RWPE2 (cell line): ENCODE data around the gene CD163L1.

Source experiments
- ATAC-seq: fragments of 200-7000 bp; cut with Tn5 transposase; 3 replicates; pipeline ENCODE4 v1.9.1; 2021; ENCODE audit warnings: low read depth
- DNase-seq: peaks from one replicate; pipeline ENCODE4 v3.0.0-alpha.2; 2020; ENCODE audit warnings: low spot score
- H3K27ac ChIP-seq: fragments of 450-650 bp; 2 replicates; pipeline ENCODE4 v1.5.1; 2017; ENCODE audit warnings: mild to moderate bottlenecking; ENCODE audit not compliant: poor library complexity, severe bottlenecking
- H3K27me3 ChIP-seq: fragments of 250-450 bp; sonication (Bioruptor Pico); 2 replicates; pipeline ENCODE4 v1.5.1; 2021; ENCODE audit warnings: mild to moderate bottlenecking, moderate library complexity; ENCODE audit not compliant: insufficient read depth, poor library complexity, severe bottlenecking
- H3K36me3 ChIP-seq: fragments of 250-450 bp; sonication (Bioruptor Pico); 2 replicates; pipeline ENCODE4 v1.5.1; 2020; ENCODE audit warnings: low read depth, mild to moderate bottlenecking, moderate library complexity
- H3K4me1 ChIP-seq: fragments of 250-450 bp; sonication (Bioruptor Pico); 2 replicates; pipeline ENCODE4 v1.5.1; 2021; ENCODE audit warnings: mild to moderate bottlenecking, moderate library complexity; ENCODE audit not compliant: insufficient read depth, poor library complexity, severe bottlenecking
- H3K4me3 ChIP-seq: fragments of 250-450 bp; sonication (Bioruptor Pico); 2 replicates; pipeline ENCODE4 v1.5.1; 2021; ENCODE audit warnings: mild to moderate bottlenecking, moderate library complexity; ENCODE audit not compliant: severe bottlenecking
- H3K9me3 ChIP-seq: fragments of 250-450 bp; sonication (Bioruptor Pico); 2 replicates; pipeline ENCODE4 v1.5.1; 2021; ENCODE audit warnings: mild to moderate bottlenecking, moderate library complexity; ENCODE audit not compliant: severe bottlenecking
- CTCF ChIP-seq: fragments of 450-650 bp; IDR thresholded peaks from one replicate; pipeline ENCODE4 v1.5.1; 2017; ENCODE audit warnings: mild to moderate bottlenecking, moderate library complexity; ENCODE audit not compliant: poor library complexity, severe bottlenecking

The CD163L1 gene

GRCh38 chr12:7479771-7480170, 35.8 kb upstream of the CD163L1 start:
- no peak for DNase-seq

DNA sequence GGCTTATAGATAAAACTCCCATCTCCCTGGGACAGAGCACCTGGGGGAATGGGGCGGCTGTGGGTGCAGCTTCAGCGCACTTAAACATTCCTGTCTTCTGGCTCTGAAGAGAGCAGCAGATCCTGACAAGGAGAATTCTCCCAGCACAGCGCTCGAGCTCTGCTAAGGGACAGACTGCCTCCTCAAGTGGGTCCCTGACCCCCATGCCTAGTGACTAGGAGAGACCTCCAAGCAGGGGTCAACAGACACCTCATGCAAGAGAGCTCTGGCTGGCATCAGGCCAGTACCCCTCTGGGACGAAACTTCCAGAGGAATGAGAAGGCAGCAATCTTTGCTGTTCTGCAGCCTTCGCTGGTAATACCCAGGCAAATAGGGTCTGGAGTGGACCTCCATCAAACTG, 28.1 kb upstream of the CD163L1 start:
- ATAC-seq = no peak
- H3K27me3 ChIP-seq = no peaks in the 10 kb centered on the region
- TF ChIP-seq CTCF = no peak
- no peak overlapping the region for H3K27ac ChIP-seq
- no peaks in the 10 kb centered on the region for H3K4me1 ChIP-seq
- no peaks in the 10 kb centered on the region for H3K9me3 ChIP-seq
- H3K36me3 ChIP-seq = no peaks in the 10 kb centered on the region
- no peak for DNase-seq
- H3K4me3 ChIP-seq = no peak overlapping the region

More at GRCh38 chr12:7479771-7480170, 35.8 kb upstream of the CD163L1 start:
- ATAC-seq = no peak
- no peaks in the 10 kb centered on the region for H3K36me3 ChIP-seq
- H3K9me3 ChIP-seq = no peaks in the 10 kb centered on the region
- TF ChIP-seq CTCF = no peak
- no peaks in the 10 kb centered on the region for H3K27me3 ChIP-seq
- no peak overlapping the region for H3K4me3 ChIP-seq
- H3K4me1 ChIP-seq = no peaks in the 10 kb centered on the region
- no peak overlapping the region for H3K27ac ChIP-seq

GRCh38 chr12:7460375-7461259, 16.7 kb upstream of the CD163L1 start:
- Histone ChIP-seq H3K27ac (no peak overlapping the region), H3K4me3 (no peak overlapping the region), H3K27me3 (no peaks in the 10 kb centered on the region), H3K36me3 (no peaks in the 10 kb centered on the region), H3K9me3 (no peaks in the 10 kb centered on the region), H3K4me1 (no peaks in the 10 kb centered on the region)
- no peak for DNase-seq
- peak; percentile 53; the same call in 1 of the 3 replicates for ATAC-seq
- TF ChIP-seq CTCF = peak; percentile 33

- Histone ChIP-seq H3K27ac (no peak overlapping the region), H3K4me3 (no peak overlapping the region), H3K4me1 (no peaks in the 10 kb centered on the region), H3K36me3 (no peaks in the 10 kb centered on the region), H3K9me3 (no peaks in the 10 kb centered on the region), H3K27me3 (no peaks in the 10 kb centered on the region)
- DNase-seq (no peak), ATAC-seq (no peak)
- TF ChIP-seq CTCF = no peak
Observed at GRCh38 chr12:7459973-7460372, 16.0 kb upstream of the CD163L1 start.

- no peak for DNase-seq
- no peak overlapping the region for H3K4me3 ChIP-seq
- ATAC-seq = no peak
- no peaks in the 10 kb centered on the region for H3K4me1 ChIP-seq
- H3K36me3 ChIP-seq = no peaks in the 10 kb centered on the region
- TF ChIP-seq CTCF = no peak
- H3K27ac ChIP-seq = no peak overlapping the region
- no peaks in the 10 kb centered on the region for H3K27me3 ChIP-seq
- H3K9me3 ChIP-seq = no peaks in the 10 kb centered on the region
Observed at GRCh38 chr12:7451756-7452155, 7.8 kb upstream of the CD163L1 start.
